Measurements from ENCODE around the gene NPS.
A peak's percentile ranks its signal among the peaks of the same experiment; 100 is the strongest.

The NPS gene

GRCh38 chr10:127549009-127549408, at the start of gene NPS:
TSS of gene NPS (plus strand) at chr10:127549309. CDS start at chr10:127549369, 60 bp downstream.
- no peak for DNase-seq (ENCODE audit: extremely low read depth, low read depth)
- TF ChIP-seq CTCF (IDR thresholded peaks at IDR 0.05; ENCODE audit: low read depth, low read length, missing control alignments): no peak
- no peak within 1 kb of the TSS for H3K4me3 ChIP-seq (replicated peaks; ENCODE audit: low read depth, low read length)

GRCh38 chr10:127500127-127500526, 49.0 kb upstream of the NPS start:
- TF ChIP-seq CTCF (IDR thresholded peaks at IDR 0.05; ENCODE audit: low read depth, low read length, missing control alignments): no peak
- no peak overlapping the region for H3K4me3 ChIP-seq (replicated peaks; ENCODE audit: low read depth, low read length)
- DNase-seq (ENCODE audit: extremely low read depth, low read depth): no peak

- TF ChIP-seq CTCF (IDR thresholded peaks at IDR 0.05; ENCODE audit: low read depth, low read length, missing control alignments): no peak
- H3K4me3 ChIP-seq (replicated peaks; ENCODE audit: low read depth, low read length): no peak overlapping the region
- no peak for DNase-seq (ENCODE audit: extremely low read depth, low read depth)
Measured at GRCh38 chr10:127506094-127506493, 43.0 kb upstream of the NPS start.

GRCh38 chr10:127522298-127522697, 26.8 kb upstream of the NPS start:
- DNase-seq (ENCODE audit: extremely low read depth, low read depth): no peak

GRCh38 chr10:127523476-127523875, 25.6 kb upstream of the NPS start:
- DNase-seq (ENCODE audit: extremely low read depth, low read depth): no peak
- H3K4me3 ChIP-seq (replicated peaks; ENCODE audit: low read depth, low read length): no peak overlapping the region
- no peak for TF ChIP-seq CTCF (IDR thresholded peaks at IDR 0.05; ENCODE audit: low read depth, low read length, missing control alignments)

More at GRCh38 chr10:127522298-127522697, 26.8 kb upstream of the NPS start:
- no peak for TF ChIP-seq CTCF (IDR thresholded peaks at IDR 0.05; ENCODE audit: low read depth, low read length, missing control alignments)
- H3K4me3 ChIP-seq (replicated peaks; ENCODE audit: low read depth, low read length): no peak overlapping the region

- no peak for DNase-seq (ENCODE audit: extremely low read depth, low read depth)
- no peak overlapping the region for H3K4me3 ChIP-seq (replicated peaks; ENCODE audit: low read depth, low read length)
- peak; percentile 24 for TF ChIP-seq CTCF (IDR thresholded peaks at IDR 0.05; ENCODE audit: low read depth, low read length, missing control alignments)
Measured at GRCh38 chr10:127524229-127524628, 24.9 kb upstream of the NPS start.
